HG02970 (cell line): Measurements from ENCODE around the gene KCNQ5.
"Not testable (repeated sequence)": the region's sequence is repeated elsewhere in the genome, so short reads cannot be mapped to it uniquely, and the experiment has no call there.

Experiments used
- ATAC-seq: cut with Tn5 transposase; IDR thresholded peaks from one replicate; pipeline ENCODE4 v1.9.1; 2021; ENCODE audit warnings: mild to moderate bottlenecking, moderate library complexity, moderate number of reproducible peaks; ENCODE audit not compliant: unreplicated experiment, low FRiP score

The KCNQ5 gene

GRCh38 chr6:72621291-72622093, at the start of gene KCNQ5:
Gene KCNQ5, plus strand, starts transcription at chr6:72622064.
- peak; percentile 2 for ATAC-seq

- ATAC-seq: no peak
Observed at GRCh38 chr6:72579865-72580264, 42.0 kb upstream of the KCNQ5 start.

- ATAC-seq: no peak
Observed at GRCh38 chr6:72580281-72580940, 41.5 kb upstream of the KCNQ5 start.

GRCh38 chr6:72580950-72581349, 40.9 kb upstream of the KCNQ5 start:
- ATAC-seq: not testable (repeated sequence)

- ATAC-seq: no peak
Observed at GRCh38 chr6:72588155-72588554, 33.7 kb upstream of the KCNQ5 start.

- no peak for ATAC-seq
Observed at GRCh38 chr6:72589096-72589495, 32.8 kb upstream of the KCNQ5 start.

- no peak for ATAC-seq
Observed at GRCh38 chr6:72595812-72596211, 26.1 kb upstream of the KCNQ5 start.

GRCh38 chr6:72616406-72617015, 5.4 kb upstream of the KCNQ5 start:
- ATAC-seq: no peak

- ATAC-seq: no peak
Observed at GRCh38 chr6:72617721-72618120, 4.1 kb upstream of the KCNQ5 start.

- peak; percentile 34 for ATAC-seq
Observed at GRCh38 chr6:72619883-72620696, 1.8 kb upstream of the KCNQ5 start.

- ATAC-seq: no peak
Observed at GRCh38 chr6:72620871-72621290, 983 bp upstream of the KCNQ5 start.

- peak; percentile 43 for ATAC-seq
Observed at GRCh38 chr6:72622094-72622940, 453 bp downstream of the KCNQ5 start.

GRCh38 chr6:72623808-72624207, 1.9 kb downstream of the KCNQ5 start:
- no peak for ATAC-seq

GRCh38 chr6:72624557-72625160, 2.8 kb downstream of the KCNQ5 start:
- ATAC-seq: no peak

GRCh38 chr6:72626126-72626525, 4.3 kb downstream of the KCNQ5 start:
- ATAC-seq: no peak

GRCh38 chr6:72627539-72627938, 5.7 kb downstream of the KCNQ5 start:
- no peak for ATAC-seq

- ATAC-seq: no peak
Observed at GRCh38 chr6:72631480-72631879, 9.6 kb downstream of the KCNQ5 start.

- no peak for ATAC-seq
Observed at GRCh38 chr6:72635636-72636035, 13.8 kb downstream of the KCNQ5 start.

- no peak for ATAC-seq
Observed at GRCh38 chr6:72636215-72636614, 14.4 kb downstream of the KCNQ5 start.
